Brain microvascular endothelial cell (primary cell): ENCODE results near the gene GZMM.

Source experiments
- DNase-seq: peaks from one replicate; pipeline ENCODE4 v3.0.0-alpha.2; 2020
- H3K27ac ChIP-seq: fragments of 250-450 bp; sonication (Bioruptor Pico); 2 replicates; pipeline ENCODE4 v1.5.1; 2020; ENCODE audit warnings: mild to moderate bottlenecking, moderate library complexity
- H3K27me3 ChIP-seq: fragments of 250-450 bp; sonication (Bioruptor Pico); replicated peaks from 2 replicates; pipeline ENCODE4 v1.5.1; 2020; ENCODE audit warnings: mild to moderate bottlenecking
- H3K36me3 ChIP-seq: fragments of 250-450 bp; sonication (Bioruptor Pico); replicated peaks from 2 replicates; pipeline ENCODE4 v1.5.1; 2020; ENCODE audit warnings: mild to moderate bottlenecking
- H3K4me3 ChIP-seq: 2 replicates; pipeline ENCODE4 v1.5.1; 2011; ENCODE audit warnings: low read depth, mild to moderate bottlenecking, control low read depth, low read length, moderate library complexity
- CTCF ChIP-seq: IDR thresholded peaks from 2 replicates; pipeline ENCODE4 v1.5.1; 2011; ENCODE audit warnings: low read depth, mild to moderate bottlenecking, moderate library complexity, low read length, control low read depth, inconsistent platforms; ENCODE audit errors: missing control alignments
- in situ Hi-C: cut with HindIII; loops from 2 replicates; pipeline ENCODE4 v1.10.0; 2017; ENCODE audit warnings: low sequenced_read_pairs, low pct_ligation_motif_present

The GZMM gene

GRCh38 chr19:558770-559439 lies 15.1 kb downstream of the GZMM start:
- in situ Hi-C loops = no loop called here

DNA sequence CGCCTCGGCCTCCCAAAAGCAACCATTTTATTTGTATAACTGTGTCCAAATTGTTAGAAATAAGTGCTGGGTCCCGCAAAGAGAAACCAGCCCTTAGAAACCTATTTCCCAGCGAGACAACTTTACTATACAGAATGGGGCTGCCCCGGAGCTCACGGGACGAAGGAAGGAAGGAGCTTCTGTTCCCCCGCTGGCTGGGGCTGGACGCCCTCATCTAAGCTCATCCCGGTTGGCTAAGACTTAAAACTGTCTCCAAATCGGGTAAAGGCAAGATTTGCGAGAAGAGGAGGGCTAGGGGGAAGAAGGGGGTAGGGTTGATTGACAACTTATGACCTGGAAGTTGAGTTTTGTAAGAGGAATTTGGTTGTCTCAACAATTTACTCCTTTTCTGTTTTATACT lies 16.3 kb downstream of the GZMM start:
- no peak for DNase-seq
- in situ Hi-C loops = no loop called here
- H3K4me3 ChIP-seq = no peak overlapping the region
- H3K27ac ChIP-seq = no peak overlapping the region
- H3K36me3 ChIP-seq = no peaks in the 10 kb centered on the region
- TF ChIP-seq CTCF = no peak
- H3K27me3 ChIP-seq = no peaks in the 10 kb centered on the region

More at GRCh38 chr19:558770-559439, 15.1 kb downstream of the GZMM start:
- DNase-seq = no peak
- no peak overlapping the region for H3K4me3 ChIP-seq
- no peak overlapping the region for H3K27ac ChIP-seq
- no peaks in the 10 kb centered on the region for H3K27me3 ChIP-seq
- H3K36me3 ChIP-seq = no peaks in the 10 kb centered on the region
- no peak for TF ChIP-seq CTCF

DNA sequence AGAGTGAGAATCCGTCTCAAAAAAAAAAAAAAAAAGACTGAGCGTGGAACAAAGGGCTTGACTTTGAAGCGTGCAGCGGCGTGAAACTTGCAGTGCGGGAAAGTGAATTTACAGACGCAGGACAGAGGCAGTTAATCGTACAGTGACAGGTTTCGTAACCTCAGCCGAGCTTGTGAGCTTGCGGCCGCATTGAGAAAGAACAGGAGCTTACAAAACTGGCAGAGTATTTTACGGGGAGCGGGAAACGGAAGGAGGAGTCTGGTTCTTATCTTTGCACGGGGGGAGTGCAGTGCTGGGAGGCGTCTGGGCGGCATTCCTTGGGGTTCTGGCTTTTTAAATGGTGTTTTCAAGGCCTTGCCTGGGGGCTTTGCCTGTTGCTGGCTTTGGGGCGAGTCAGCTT lies 22.6 kb downstream of the GZMM start:
- no peak for TF ChIP-seq CTCF
- DNase-seq = no peak
- no peaks in the 10 kb centered on the region for H3K36me3 ChIP-seq
- no peak overlapping the region for H3K4me3 ChIP-seq
- no peak overlapping the region for H3K27ac ChIP-seq
- in situ Hi-C loops = no loop called here
- H3K27me3 ChIP-seq = no peaks in the 10 kb centered on the region

DNA sequence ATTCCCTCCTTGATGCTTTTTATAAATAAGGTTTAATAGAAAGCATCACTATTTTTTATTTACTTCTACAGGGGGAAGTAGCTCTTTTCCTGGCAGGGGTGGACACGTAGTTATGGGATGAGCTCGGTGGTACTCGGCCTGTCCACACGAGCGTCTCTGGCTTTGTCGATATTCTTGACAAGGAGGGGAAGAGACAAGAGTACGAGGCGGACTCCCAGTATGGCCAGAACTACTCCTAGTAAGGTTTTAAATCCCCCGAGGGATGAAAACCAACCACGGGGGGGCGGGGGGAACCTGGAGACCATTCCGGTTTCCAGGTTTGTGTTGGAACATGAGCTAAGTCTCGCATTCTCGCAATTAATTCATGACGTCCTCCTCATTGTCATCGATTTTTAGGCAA lies 23.0 kb downstream of the GZMM start:
- Histone ChIP-seq H3K36me3 (no peaks in the 10 kb centered on the region), H3K27ac (no peak overlapping the region), H3K27me3 (no peaks in the 10 kb centered on the region), H3K4me3 (no peak overlapping the region)
- DNase-seq = no peak
- TF ChIP-seq CTCF = no peak
- in situ Hi-C loops = no loop called here

GRCh38 chr19:567296-567900 lies 23.5 kb downstream of the GZMM start:
- no peaks in the 10 kb centered on the region for H3K36me3 ChIP-seq
- no peak for DNase-seq
- no peaks in the 10 kb centered on the region for H3K27me3 ChIP-seq
- H3K4me3 ChIP-seq = no peak overlapping the region
- no peak overlapping the region for H3K27ac ChIP-seq
- in situ Hi-C loops = no loop called here
- no peak for TF ChIP-seq CTCF
